NCI-H748 (cell line): ENCODE measurements around the gene SH3BGRL.

Experiments
- DNase-seq: peaks from one replicate; lab custom pipeline; 2025; ENCODE audit not compliant: unreplicated experiment; lab: John Stamatoyannopoulos, UW

SH3BGRL gene

GRCh38 chrX:81201671-81202455 lies at the start of gene SH3BGRL, which contains the start of gene HMGN5:
SH3BGRL (plus strand) TSS chrX:81202102; CDS start chrX:81202201, 99 bp downstream.
HMGN5 (minus strand) TSS chrX:81201913; CDS start chrX:81121549, 80,364 bp downstream.
- peak; percentile 51 for DNase-seq

- DNase-seq: no peak
Observed at GRCh38 chrX:81168391-81168790, 33.5 kb upstream of the SH3BGRL start.

GRCh38 chrX:81174286-81174685 lies 27.6 kb upstream of the SH3BGRL start:
- DNase-seq: peak; percentile 0

GRCh38 chrX:81195259-81195658 lies 6.6 kb upstream of the SH3BGRL start:
- no peak for DNase-seq

- peak; percentile 39 for DNase-seq
Observed at GRCh38 chrX:81195712-81196111, 6.2 kb upstream of the SH3BGRL start.

GRCh38 chrX:81201071-81201470 lies 831 bp upstream of the SH3BGRL start:
- no peak for DNase-seq

- DNase-seq: no peak
Observed at GRCh38 chrX:81202456-81202819, 536 bp downstream of the SH3BGRL start.

- DNase-seq: no peak
Observed at GRCh38 chrX:81202943-81203342, 1.0 kb downstream of the SH3BGRL start.

- DNase-seq: no peak
Observed at GRCh38 chrX:81205551-81205950, 3.6 kb downstream of the SH3BGRL start.

- no peak for DNase-seq
Observed at GRCh38 chrX:81206476-81206875, 4.6 kb downstream of the SH3BGRL start.

GRCh38 chrX:81208916-81209315 lies 7.0 kb downstream of the SH3BGRL start:
- DNase-seq: no peak

- no peak for DNase-seq
Observed at GRCh38 chrX:81215685-81216084, 13.8 kb downstream of the SH3BGRL start.

- no peak for DNase-seq
Observed at GRCh38 chrX:81229229-81229628, 27.3 kb downstream of the SH3BGRL start.

- DNase-seq: no peak
Observed at GRCh38 chrX:81229901-81230300, 28.0 kb downstream of the SH3BGRL start.

- no peak for DNase-seq
Observed at GRCh38 chrX:81231476-81231875, 29.6 kb downstream of the SH3BGRL start.

GRCh38 chrX:81232218-81232617 lies 30.3 kb downstream of the SH3BGRL start:
- DNase-seq: no peak

- no peak for DNase-seq
Observed at GRCh38 chrX:81237516-81237915, 35.6 kb downstream of the SH3BGRL start.

- no peak for DNase-seq
Observed at GRCh38 chrX:81238166-81238565, 36.3 kb downstream of the SH3BGRL start.

- no peak for DNase-seq
Observed at GRCh38 chrX:81240701-81241331, 38.9 kb downstream of the SH3BGRL start.

GRCh38 chrX:81241753-81242152 lies 39.9 kb downstream of the SH3BGRL start:
- no peak for DNase-seq

GRCh38 chrX:81255876-81256275 lies 54.0 kb downstream of the SH3BGRL start:
- DNase-seq: no peak

GRCh38 chrX:81257817-81258216 lies 55.9 kb downstream of the SH3BGRL start:
- no peak for DNase-seq
